ENCODE data around the gene COL4A2.

COL4A2 gene

GRCh38 chr13:110469597-110469996 lies 162.5 kb downstream of the COL4A2 start:
- no peak for TF ChIP-seq CTCF (IDR thresholded peaks at IDR 0.05)

GRCh38 chr13:110470272-110471009 lies 163.4 kb downstream of the COL4A2 start:
- no peak for DNase-seq (ENCODE audit: low spot score)

More at GRCh38 chr13:110469597-110469996, 162.5 kb downstream of the COL4A2 start:
- no peak overlapping the region for H3K4me3 ChIP-seq
- DNase-seq (ENCODE audit: low spot score): no peak
- no peak overlapping the region for H3K27ac ChIP-seq

DNA sequence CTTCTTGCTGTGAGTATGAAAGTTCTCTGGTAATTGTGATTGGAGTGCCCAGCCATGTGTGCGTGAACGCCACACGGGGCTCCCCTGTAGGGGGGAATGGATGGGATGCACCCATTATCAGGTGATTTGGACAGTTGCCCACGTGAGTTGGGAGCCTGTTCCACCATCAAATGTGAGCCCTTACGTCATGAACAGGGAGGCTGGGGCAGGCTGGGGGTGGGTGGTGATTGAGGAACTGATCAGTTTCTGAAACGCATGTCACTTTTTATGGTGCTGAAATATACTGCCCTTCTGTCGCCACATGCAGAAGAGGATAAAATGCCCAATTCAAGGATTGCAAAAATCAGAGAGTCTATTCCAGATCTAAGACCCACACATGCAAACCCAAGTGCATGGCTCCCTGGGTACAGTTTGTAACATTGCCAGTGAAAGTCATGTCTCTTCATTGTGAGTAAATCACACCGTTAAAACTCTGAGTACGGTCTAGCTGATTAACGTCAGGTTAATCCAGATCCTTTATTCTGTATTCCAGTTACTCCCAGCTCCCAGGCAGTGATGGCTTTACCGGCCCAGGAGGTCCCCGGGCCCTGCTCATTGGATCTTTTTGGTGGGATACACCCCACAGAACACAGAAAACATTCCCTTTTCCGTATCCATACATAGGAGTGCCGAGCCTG lies 164.2 kb downstream of the COL4A2 start:
- no peak for TF ChIP-seq CTCF (IDR thresholded peaks at IDR 0.05)
- Histone ChIP-seq H3K27ac (peak overlapping the region in 1 of 2 donors; percentile 10), H3K4me3 (no peak overlapping the region)
- no peak for DNase-seq (ENCODE audit: low spot score)

More at GRCh38 chr13:110470272-110471009, 163.4 kb downstream of the COL4A2 start:
- no peak overlapping the region for H3K4me3 ChIP-seq
- no peak for TF ChIP-seq CTCF (IDR thresholded peaks at IDR 0.05)
- no peak overlapping the region for H3K27ac ChIP-seq

GRCh38 chr13:110471833-110472162 lies 164.7 kb downstream of the COL4A2 start:
- TF ChIP-seq CTCF (IDR thresholded peaks at IDR 0.05): no peak
- no peak for DNase-seq (ENCODE audit: low spot score)
- Histone ChIP-seq H3K4me3 (no peak overlapping the region), H3K27ac (peak overlapping the region in 1 of 2 donors; percentile 10)

- Histone ChIP-seq H3K4me3 (no peak overlapping the region), H3K27ac (peak overlapping the region in 1 of 2 donors; percentile 35)
- no peak for DNase-seq (ENCODE audit: low spot score)
- TF ChIP-seq CTCF (IDR thresholded peaks at IDR 0.05): no peak
Observed at GRCh38 chr13:110472904-110473563, 165.9 kb downstream of the COL4A2 start.

DNA sequence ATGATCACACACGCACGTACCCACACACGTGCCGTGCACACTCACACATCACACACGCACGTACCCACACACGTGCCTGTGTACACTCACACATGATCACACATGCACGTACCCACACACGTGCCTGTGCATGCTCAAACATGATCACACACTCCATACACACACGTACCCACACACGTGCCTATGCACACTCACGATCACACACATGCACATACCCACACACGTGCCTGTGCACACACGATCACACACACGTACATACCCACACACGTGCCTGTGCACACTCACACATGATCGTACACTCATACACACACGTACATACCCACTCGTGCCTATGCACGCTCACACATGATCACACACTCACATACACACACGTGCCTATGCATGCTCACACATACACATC lies 167.6 kb downstream of the COL4A2 start:
- Histone ChIP-seq H3K4me3 (no peak overlapping the region), H3K27ac (no peak overlapping the region)
- TF ChIP-seq CTCF (IDR thresholded peaks at IDR 0.05): no peak
- no peak for DNase-seq (ENCODE audit: low spot score)

Measured in coronary artery (tissue), 2 donors.